ENCODE measurements around the gene DLGAP1.

The DLGAP1 gene

DNA sequence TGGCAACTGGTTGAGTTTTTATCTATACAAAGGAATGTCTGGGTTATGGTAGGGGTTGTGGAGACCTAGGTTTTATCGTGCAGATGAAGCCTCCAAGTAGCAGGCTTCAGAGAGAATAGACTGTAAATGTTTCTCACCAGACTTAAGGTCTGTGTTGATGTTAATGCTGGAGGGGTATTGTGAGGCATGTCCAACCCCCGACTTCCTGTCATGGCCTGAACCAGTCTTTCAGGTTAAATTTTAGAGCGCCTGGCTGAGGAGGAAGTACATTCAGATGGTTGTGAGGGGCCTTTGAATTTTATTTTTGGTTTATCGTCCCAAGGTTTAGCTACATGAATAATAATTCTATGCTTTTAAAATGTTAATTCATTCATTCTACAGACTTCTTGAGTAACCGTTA lies 435.1 kb downstream of the DLGAP1 start:
- TF ChIP-seq POLR2AphosphoS5 (IDR thresholded peaks at IDR 0.05; ENCODE audit: low read depth) (no peak), GABPA (IDR thresholded peaks at IDR 0.05; ENCODE audit: low read depth) (no peak), REST (IDR thresholded peaks at IDR 0.05; ENCODE audit: insufficient replicate concordance, low read depth) (no peak), SPI1 (IDR thresholded peaks at IDR 0.05; ENCODE audit: borderline replicate concordance, low read depth) (no peak)
- TF ChIP-seq, protein P1, sequence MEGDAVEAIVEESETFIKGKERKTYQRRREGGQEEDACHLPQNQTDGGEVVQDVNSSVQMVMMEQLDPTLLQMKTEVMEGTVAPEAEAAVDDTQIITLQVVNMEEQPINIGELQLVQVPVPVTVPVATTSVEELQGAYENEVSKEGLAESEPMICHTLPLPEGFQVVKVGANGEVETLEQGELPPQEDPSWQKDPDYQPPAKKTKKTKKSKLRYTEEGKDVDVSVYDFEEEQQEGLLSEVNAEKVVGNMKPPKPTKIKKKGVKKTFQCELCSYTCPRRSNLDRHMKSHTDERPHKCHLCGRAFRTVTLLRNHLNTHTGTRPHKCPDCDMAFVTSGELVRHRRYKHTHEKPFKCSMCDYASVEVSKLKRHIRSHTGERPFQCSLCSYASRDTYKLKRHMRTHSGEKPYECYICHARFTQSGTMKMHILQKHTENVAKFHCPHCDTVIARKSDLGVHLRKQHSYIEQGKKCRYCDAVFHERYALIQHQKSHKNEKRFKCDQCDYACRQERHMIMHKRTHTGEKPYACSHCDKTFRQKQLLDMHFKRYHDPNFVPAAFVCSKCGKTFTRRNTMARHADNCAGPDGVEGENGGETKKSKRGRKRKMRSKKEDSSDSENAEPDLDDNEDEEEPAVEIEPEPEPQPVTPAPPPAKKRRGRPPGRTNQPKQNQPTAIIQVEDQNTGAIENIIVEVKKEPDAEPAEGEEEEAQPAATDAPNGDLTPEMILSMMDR (IDR thresholded peaks at IDR 0.05; ENCODE audit: insufficient read depth, low read length), result no peak
- no peak for DNase-seq (ENCODE audit: low read depth in 1 of 2, low spot score in 1 of 2)
- Histone ChIP-seq H3K27ac (replicated peaks) (no peak overlapping the region), H3K4me3 (replicated peaks; ENCODE audit: insufficient read depth, low read length) (no peak overlapping the region), H3K27me3 (ENCODE audit: insufficient read depth, poor library complexity, severe bottlenecking) (peaks cover 7% of the 10 kb centered on the region)

GRCh38 chr18:4017480-4017879 lies 437.6 kb downstream of the DLGAP1 start:
- TF ChIP-seq REST (IDR thresholded peaks at IDR 0.05; ENCODE audit: insufficient replicate concordance, low read depth) (no peak), SPI1 (IDR thresholded peaks at IDR 0.05; ENCODE audit: borderline replicate concordance, low read depth) (no peak), GABPA (IDR thresholded peaks at IDR 0.05; ENCODE audit: low read depth) (no peak)
- TF ChIP-seq, protein P1 (IDR thresholded peaks at IDR 0.05; ENCODE audit: insufficient read depth, low read length), result peak; percentile 46
- H3K4me3 ChIP-seq (replicated peaks; ENCODE audit: insufficient read depth, low read length), result no peak overlapping the region
- no peak overlapping the region for H3K27ac ChIP-seq (replicated peaks)
- peak; percentile 8 to 45 for DNase-seq (ENCODE audit: low read depth in 1 of 2, low spot score in 1 of 2)
- H3K27me3 ChIP-seq (ENCODE audit: insufficient read depth, poor library complexity, severe bottlenecking), result peaks cover 7% of the 10 kb centered on the region

DNA sequence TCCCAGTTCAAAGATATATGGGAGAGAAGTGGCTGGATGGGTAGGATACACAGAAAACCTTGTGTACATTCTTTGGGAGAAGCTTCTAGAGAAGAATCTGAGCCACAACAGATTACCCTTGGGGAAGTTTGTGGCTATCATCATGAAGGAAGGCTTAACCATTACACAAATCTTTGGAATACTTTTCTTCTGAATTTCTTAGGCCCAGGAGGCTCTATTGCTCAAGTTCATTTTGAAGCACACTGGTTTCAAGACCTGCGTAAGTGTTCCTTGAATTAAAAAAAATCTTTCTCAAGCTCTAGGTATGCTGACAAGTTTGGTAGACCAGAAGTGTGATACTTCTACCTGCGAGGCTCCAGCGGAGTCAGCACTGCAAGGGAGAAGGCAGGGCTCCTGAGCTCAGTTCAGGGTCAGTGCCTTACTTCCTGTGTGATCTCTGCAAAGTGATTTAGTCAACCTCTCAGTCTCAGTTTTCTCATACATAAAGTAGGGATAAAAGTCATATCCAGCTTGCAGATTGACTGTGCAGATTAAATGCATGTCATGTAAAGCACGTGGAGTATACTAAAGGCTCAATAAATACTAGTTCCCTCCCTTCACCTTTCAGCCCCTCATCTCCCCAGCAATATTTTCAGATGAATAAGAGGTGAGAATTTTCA lies 438.6 kb downstream of the DLGAP1 start:
- no peak overlapping the region for H3K27ac ChIP-seq (replicated peaks)
- H3K4me3 ChIP-seq (replicated peaks; ENCODE audit: insufficient read depth, low read length), result no peak overlapping the region
- TF ChIP-seq POLR2AphosphoS5 (IDR thresholded peaks at IDR 0.05; ENCODE audit: low read depth) (no peak), GABPA (IDR thresholded peaks at IDR 0.05; ENCODE audit: low read depth) (no peak), REST (IDR thresholded peaks at IDR 0.05; ENCODE audit: insufficient replicate concordance, low read depth) (no peak), SPI1 (IDR thresholded peaks at IDR 0.05; ENCODE audit: borderline replicate concordance, low read depth) (no peak)
- TF ChIP-seq, protein P1 (IDR thresholded peaks at IDR 0.05; ENCODE audit: insufficient read depth, low read length), result no peak
- H3K27me3 ChIP-seq (ENCODE audit: insufficient read depth, poor library complexity, severe bottlenecking), result peaks cover 7% of the 10 kb centered on the region
- no peak for DNase-seq (ENCODE audit: low read depth in 1 of 2, low spot score in 1 of 2)

All from HL-60 (cell line).